IMR-90 (cell line): Measurements from ENCODE around the gene ZNF341. TPM values are rescaled to one million over a fixed set of nuclear protein-coding genes. Genes with fewer than 3 reads are reported as not detected.

Source experiments
- ATAC-seq: fragments of 200-7000 bp; cut with Tn5 transposase; 2 replicates; pipeline ENCODE4 v1.9.1; 2020; ENCODE audit warnings: low read depth, mild to moderate bottlenecking, moderate library complexity
- BruUV-seq: library from RNA; stranded (reverse); fragments of 400-500 nt; replicated peaks from 2 replicates; lab custom pipeline; 2021; lab: Mats Ljungman, UMichigan
- CTCF ChIA-PET: fragments of 300-600 bp; formaldehyde crosslinking; extraction: SDS; loops from one replicate; lab custom pipeline; 2021; ENCODE audit warnings: antibody characterized with exemption; lab: Yijun Ruan, JAX
- POLR2A ChIA-PET: fragments of 300-600 bp; sonication (Branson Sonifier 250); formaldehyde crosslinking; loops from one replicate; lab custom pipeline; 2022; ENCODE audit warnings: antibody characterized with exemption; ENCODE audit not compliant: unreplicated experiment; lab: Charles Lee
- DNase-seq: peaks from one replicate; pipeline ENCODE4 v3.0.0; 2013
- H2AFZ ChIP-seq: replicated peaks from 2 replicates; pipeline ENCODE3; 2013; ENCODE audit warnings: low read length, mild to moderate bottlenecking; ENCODE audit not compliant: poor library complexity
- H2AK5ac ChIP-seq: 2 replicates; pipeline ENCODE4 v1.6.1; 2013; ENCODE audit warnings: low read depth, low read length, inconsistent platforms
- H2AK9ac ChIP-seq: replicated peaks from 2 replicates; pipeline ENCODE3; 2013; ENCODE audit warnings: mild to moderate bottlenecking, low read depth, low read length, moderate library complexity; ENCODE audit not compliant: poor library complexity
- H2BK120ac ChIP-seq: 2 replicates; pipeline ENCODE4 v1.6.1; 2013; ENCODE audit warnings: low read depth, low read length, inconsistent platforms
- H2BK15ac ChIP-seq: 3 replicates; pipeline ENCODE4 v1.6.1; 2013; ENCODE audit warnings: low read depth, low read length, inconsistent platforms
- H2BK20ac ChIP-seq: 2 replicates; pipeline ENCODE4 v1.6.1; 2013; ENCODE audit warnings: low read depth, mild to moderate bottlenecking, inconsistent platforms, low read length, moderate library complexity
- H2BK5ac ChIP-seq: 2 replicates; pipeline ENCODE4 v1.6.1; 2013; ENCODE audit warnings: mild to moderate bottlenecking, low read depth, low read length, inconsistent platforms; ENCODE audit not compliant: poor library complexity, severe bottlenecking
- H3K14ac ChIP-seq: replicated peaks from 2 replicates; pipeline ENCODE4 v1.6.1; 2013; ENCODE audit warnings: low read depth, low read length, inconsistent platforms
- H3K18ac ChIP-seq: 2 replicates; pipeline ENCODE4 v1.6.1; 2013; ENCODE audit warnings: low read depth, low read length, control low read depth
- H3K23ac ChIP-seq: 2 replicates; pipeline ENCODE4 v1.6.1; 2013; ENCODE audit warnings: low read depth, low read length, inconsistent platforms
- H3K27ac ChIP-seq: 2 replicates; pipeline ENCODE4 v1.5.1; 2013; ENCODE audit warnings: mild to moderate bottlenecking, control low read depth, low read length; ENCODE audit not compliant: insufficient read depth
- H3K27me3 ChIP-seq: 2 replicates; pipeline ENCODE4 v1.6.1; 2013; ENCODE audit warnings: low read length; ENCODE audit not compliant: control insufficient read depth, insufficient read depth
- H3K36me3 ChIP-seq: 2 replicates; pipeline ENCODE4 v1.6.1; 2013; ENCODE audit warnings: low read length, mixed read lengths; ENCODE audit not compliant: control insufficient read depth, insufficient read depth
- H3K4ac ChIP-seq: 2 replicates; pipeline ENCODE4 v1.6.1; 2013; ENCODE audit warnings: low read depth, low read length, inconsistent platforms
- H3K4me1 ChIP-seq: 2 replicates; pipeline ENCODE4 v1.6.1; 2013; ENCODE audit warnings: low read length, mixed read lengths; ENCODE audit not compliant: control insufficient read depth, insufficient read depth
- H3K4me2 ChIP-seq: 2 replicates; pipeline ENCODE4 v1.6.1; 2013; ENCODE audit warnings: low read depth, mild to moderate bottlenecking, control low read depth, low read length, moderate library complexity
- H3K4me3 ChIP-seq: 2 replicates; pipeline ENCODE4 v1.5.1; 2013; ENCODE audit warnings: low read depth, mild to moderate bottlenecking, control low read depth, low read length, moderate library complexity; ENCODE audit not compliant: insufficient read depth
- H3K56ac ChIP-seq: 2 replicates; pipeline ENCODE4 v1.6.1; 2013; ENCODE audit warnings: low read length, inconsistent platforms; ENCODE audit not compliant: insufficient read depth; ENCODE audit errors: extremely low read depth
- H3K79me1 ChIP-seq, 2 experiments: 2 replicates each; pipeline ENCODE4 v1.6.1; 2013; ENCODE audit warnings: low read length in 2 of 2, inconsistent platforms in 1 of 2, low read depth in 1 of 2
- H3K9ac ChIP-seq: 2 replicates; pipeline ENCODE4 v1.6.1; 2013; ENCODE audit warnings: low read depth, low read length, control low read depth
- H3K9me1 ChIP-seq: 2 replicates; pipeline ENCODE4 v1.6.1; 2013; ENCODE audit warnings: low read length, inconsistent platforms; ENCODE audit not compliant: insufficient read depth
- H3K9me3 ChIP-seq: 2 replicates; pipeline ENCODE4 v1.6.1; 2013; ENCODE audit warnings: low read length; ENCODE audit not compliant: control insufficient read depth, insufficient read depth
- H4K20me1 ChIP-seq: 2 replicates; pipeline ENCODE4 v1.6.1; 2013; ENCODE audit warnings: low read length, inconsistent platforms; ENCODE audit not compliant: insufficient read depth
- H4K5ac ChIP-seq: 2 replicates; pipeline ENCODE4 v1.6.1; 2013; ENCODE audit warnings: mild to moderate bottlenecking, low read depth, low read length, control low read depth
- H4K8ac ChIP-seq, 2 experiments: 2 replicates each; pipeline ENCODE4 v1.6.1; 2013; ENCODE audit warnings: low read depth in 2 of 2, low read length in 2 of 2, control low read depth in 1 of 2, inconsistent platforms in 1 of 2
- H4K91ac ChIP-seq: 2 replicates; pipeline ENCODE4 v1.6.1; 2013; ENCODE audit warnings: low read depth, low read length, inconsistent platforms; ENCODE audit not compliant: insufficient read depth
- RAD21 ChIP-seq: IDR thresholded peaks from 2 replicates; pipeline ENCODE4 v1.6.1; 2012; ENCODE audit warnings: low read length, improper control_type of control experiment
- WGBS, 2 experiments: methylation state at CpG; one replicate each; pipeline versions ENCODE4 v1.1.5 to v1.1.7; 2013; ENCODE audit warnings: missing lambda C conversion rate in 2 of 2; ENCODE audit not compliant: insufficient read length in 1 of 2; ENCODE audit errors: extremely low coverage in 2 of 2; 5-methylcytosine and 5-hydroxymethylcytosine counted together
- dilution Hi-C: fragments of 300-500 bp; cut with HindIII; formaldehyde crosslinking; loops from one replicate; pipeline ENCODE4 v1.14.3; 2018; ENCODE audit warnings: low sequenced_read_pairs; ENCODE audit not compliant: unreplicated experiment
- in situ Hi-C: fragments of 300-500 bp; cut with MboI; formaldehyde crosslinking; loops from 3 replicates; pipeline ENCODE4 v1.14.3; 2019; ENCODE audit warnings: low sequenced_read_pairs, inconsistent platforms, mixed read lengths
- intact Hi-C: fragments of 100-400 bp; cut with micrococcal nuclease; formaldehyde crosslinking; loops from 2 replicates; pipeline ENCODE4 v1.10.0; 2022
- polyA plus RNA-seq, 3 experiments: library from polyadenylated mRNA; depleted of rRNA; stranded (reverse); fragments of >200 nt; gene quantifications; 2 replicates each; pipeline ENCODE4 v1.2.3, GENCODE V29; 2012; ENCODE audit warnings: low replicate concordance in 1 of 3
- total RNA-seq: library from RNA; depleted of rRNA; stranded (reverse); fragments of >200 nt; gene quantifications from 2 replicates; pipeline ENCODE4 v1.2.3, GENCODE V29; 2012

Gene ZNF341
- total and polyA plus RNA-seq, 2 of the 4 experiments (the other 2 are of a cell fraction): 1.1 to 3.4 TPM

GRCh38 chr20:33687370-33687915, 44.4 kb upstream of the ZNF341 start:
- H3K4me3 ChIP-seq: no peak overlapping the region
- no peak overlapping the region for H2BK5ac ChIP-seq
- WGBS, 2 experiments: 90% methylated on average over 6 of the region's 8 CpGs; no CpG with 5 or more reads in 1 of the 2 experiments
- intact Hi-C loops: no loop called here
- no peak overlapping the region for H3K23ac ChIP-seq
- dilution Hi-C loops: no loop called here
- ChIA-PET POLR2A (no interaction called here), CTCF (no interaction called here)
- no peak overlapping the region for H4K5ac ChIP-seq
- no peak for TF ChIP-seq RAD21
- peaks cover 2% of the 10 kb centered on the region; the same call in 1 of the 2 replicates for H4K20me1 ChIP-seq
- H2BK15ac ChIP-seq: no peak overlapping the region
- H4K91ac ChIP-seq: no peak overlapping the region
- no peaks in the 10 kb centered on the region for H3K27me3 ChIP-seq
- in situ Hi-C loops: no loop called here
- H3K14ac ChIP-seq: no peak overlapping the region
- no peak overlapping the region for H3K56ac ChIP-seq
- H3K79me1 ChIP-seq: peaks cover 7 to 22% of the 10 kb centered on the region in 2 experiments; a peak in 2 of 4 replicates
- H3K4me1 ChIP-seq: peaks cover 9% of the 10 kb centered on the region
- H3K9ac ChIP-seq: no peak overlapping the region
- H4K8ac ChIP-seq: peak overlapping the region; percentile 93 to 96; a peak in 1 of 4 replicates
- H3K4me2 ChIP-seq: no peak overlapping the region
- H3K9me1 ChIP-seq: 0 out of 2 replicates have a peak, but pooled peaks cover 13% of the 10 kb centered on the region
- H2AFZ ChIP-seq: peak overlapping the region; percentile 46
- peak overlapping the region; percentile 15 for H2AK9ac ChIP-seq
- H3K36me3 ChIP-seq: no peaks in the 10 kb centered on the region
- no peak overlapping the region for H3K27ac ChIP-seq
- H2BK120ac ChIP-seq: no peak overlapping the region
- H2AK5ac ChIP-seq: no peak overlapping the region
- no peak overlapping the region for H3K4ac ChIP-seq
- H3K9me3 ChIP-seq: no peaks in the 10 kb centered on the region
- no peak overlapping the region for H3K18ac ChIP-seq
- no peak for DNase-seq
- no peak overlapping the region for H2BK20ac ChIP-seq
- no peak for ATAC-seq
- BruUV-seq: no TSS peak
